HepG2 (cell line): ENCODE data around the gene CBX2. TPM values are rescaled to one million over a fixed set of nuclear protein-coding genes. Genes with fewer than 3 reads are reported as not detected.
A peak's percentile ranks its signal among the peaks of the same experiment; 100 is the strongest.

Source experiments
- ATAC-seq: fragments of 200-7000 bp; cut with Tn5 transposase; 3 replicates; pipeline ENCODE4 v1.9.1; 2020; ENCODE audit warnings: mild to moderate bottlenecking, moderate library complexity
- BruUV-seq: library from RNA; stranded (reverse); fragments of 400-500 nt; replicated peaks from 2 replicates; lab custom pipeline; 2021; lab: Mats Ljungman, UMichigan
- CTCF ChIA-PET: fragments of 300-600 bp; formaldehyde crosslinking; extraction: SDS; loops from one replicate; lab custom pipeline; 2021; ENCODE audit warnings: low total read pairs, inconsistent platforms, low intra/inter-chr PET ratio; lab: Yijun Ruan, JAX
- POLR2A ChIA-PET: fragments of 350-600 bp; sonication (Branson Sonifier 250); formaldehyde crosslinking; loops from one replicate; lab custom pipeline; 2020; ENCODE audit warnings: antibody characterized with exemption, inconsistent platforms; lab: Yijun Ruan, JAX
- DNase-seq: peaks from one replicate; pipeline ENCODE4 v3.0.0-alpha.2; 2015; ENCODE audit warnings: low spot score
- FAIRE-seq: peaks from 3 replicates; lab custom pipeline; 2011; peaks lifted over from hg19 to GRCh38; lab: Jason Lieb, UNC
- H2AFZ ChIP-seq: one replicate; pipeline ENCODE4 v1.6.1; 2011; ENCODE audit warnings: low read length, inconsistent platforms
- H3K27ac ChIP-seq: fragments of 300-600 bp; 3 replicates; pipeline ENCODE4 v1.8.0; 2011; ENCODE audit warnings: mixed run types, mild to moderate bottlenecking, mixed read lengths, low read length, inconsistent platforms; ENCODE audit not compliant: insufficient read depth; ENCODE audit errors: extremely low read length
- H3K27me3 ChIP-seq, 2 experiments: fragments of 200-600 bp in 1 of 2; 2 replicates in 1 of 2; 3 replicates in 1 of 2; pipeline versions ENCODE4 v1.6.0 to v1.8.0; 2011; ENCODE audit warnings: low read length in 2 of 2, mild to moderate bottlenecking in 2 of 2, moderate library complexity in 2 of 2, inconsistent platforms in 1 of 2; ENCODE audit not compliant: insufficient read depth in 2 of 2, control insufficient read depth in 1 of 2
- H3K36me3 ChIP-seq, 2 experiments: fragments of 200-600 bp in 1 of 2; replicated peaks in 1 of 2; 2 replicates in 1 of 2; 3 replicates in 1 of 2; pipeline versions ENCODE4 v1.5.1 to v1.8.0; 2011; ENCODE audit warnings: low read length in 2 of 2, inconsistent platforms in 1 of 2; ENCODE audit not compliant: insufficient read depth in 2 of 2, control insufficient read depth in 1 of 2
- H3K4me1 ChIP-seq: 2 replicates; pipeline ENCODE4 v1.5.1; 2012; ENCODE audit warnings: low read length, inconsistent platforms; ENCODE audit not compliant: insufficient read depth
- H3K4me2 ChIP-seq: 2 replicates; pipeline ENCODE4 v1.6.0; 2011; ENCODE audit warnings: low read depth, low read length, inconsistent platforms
- H3K4me3 ChIP-seq, 3 experiments: fragments of 200-600 bp in 1 of 3; sonication (generic), shearing (Covaris generic) in 1 of 3; replicated peaks in 1 of 3; 2 replicates each; pipeline ENCODE4 v1.5.1; 2011 to 2016; ENCODE audit warnings: low read length in 3 of 3, inconsistent platforms in 2 of 3, low read depth in 2 of 3, mild to moderate bottlenecking in 2 of 3, control low read depth in 1 of 3, mixed read lengths in 1 of 3; ENCODE audit not compliant: insufficient read depth in 1 of 3
- H3K79me2 ChIP-seq: one replicate; pipeline ENCODE4 v1.6.1; 2011; ENCODE audit warnings: low read length, inconsistent platforms; ENCODE audit not compliant: insufficient read depth
- H3K9ac ChIP-seq: 2 replicates; pipeline ENCODE4 v1.6.0; 2011; ENCODE audit warnings: mild to moderate bottlenecking, low read depth, low read length, inconsistent platforms; ENCODE audit not compliant: insufficient read depth
- H3K9me3 ChIP-seq: 2 replicates; pipeline ENCODE4 v1.5.1; 2012; ENCODE audit warnings: mild to moderate bottlenecking, low read length
- H4K20me1 ChIP-seq: 2 replicates; pipeline ENCODE4 v1.6.0; 2011; ENCODE audit warnings: inconsistent platforms, mild to moderate bottlenecking, low read length, moderate library complexity; ENCODE audit not compliant: insufficient read depth
- CEBPB ChIP-seq: IDR thresholded peaks from 2 replicates; pipeline ENCODE4 v1.6.1; 2011; ENCODE audit warnings: low read depth, low read length, improper control_type of control experiment, borderline replicate concordance
- EHMT2 ChIP-seq: fragments of 200-600 bp; sonication (generic); IDR thresholded peaks from 2 replicates; pipeline ENCODE4 v1.7.0; 2017; ENCODE audit warnings: antibody characterized with exemption, low read depth, low read length, borderline replicate concordance
- GATAD2A ChIP-seq: IDR thresholded peaks from 2 replicates; pipeline ENCODE4 v1.6.1; 2016
- PAF1 ChIP-seq: IDR thresholded peaks from 2 replicates; pipeline ENCODE4 v1.6.1; 2016; ENCODE audit warnings: missing genetic modification reagents, missing compliant biosample characterization
- SOX6 ChIP-seq, 2 experiments: fragments of 450-650 bp in 1 of 2; sonication (generic) in 1 of 2; formaldehyde crosslinking in 1 of 2; IDR thresholded peaks; 2 replicates each; pipeline versions ENCODE4 v1.4.0 to v1.6.1; 2017 to 2020; ENCODE audit warnings: antibody characterized with exemption in 1 of 2, mild to moderate bottlenecking in 1 of 2, missing genetic modification reagents in 1 of 2
- SP1 ChIP-seq, 2 experiments: fragments of 450-650 bp in 1 of 2; sonication (generic) in 1 of 2; formaldehyde crosslinking in 1 of 2; IDR thresholded peaks; 2 replicates each; pipeline versions ENCODE4 v1.4.0 to v1.6.1; 2016 to 2020; ENCODE audit warnings: missing genetic modification reagents in 1 of 2
- SP140L ChIP-seq: sonication (generic); formaldehyde crosslinking; IDR thresholded peaks from 2 replicates; pipeline ENCODE4 v1.4.0; 2020; ENCODE audit warnings: missing genetic modification reagents, borderline replicate concordance
- SRSF1 ChIP-seq: fragments of 200-400 bp; formaldehyde crosslinking; optimal IDR thresholded peaks from 2 replicates; pipeline ENCODE3; 2017; ENCODE audit warnings: mild to moderate bottlenecking, low read depth, low read length, moderate library complexity
- TAF15 ChIP-seq: fragments of 200-400 bp; formaldehyde crosslinking; IDR thresholded peaks from one replicate; pipeline ENCODE4 v1.6.1; 2018; ENCODE audit warnings: mild to moderate bottlenecking, low read depth, low read length; ENCODE audit not compliant: poor library complexity, severe bottlenecking
- TEAD3 ChIP-seq: optimal IDR thresholded peaks from 2 replicates; pipeline ENCODE3; 2016; ENCODE audit warnings: borderline replicate concordance
- ZKSCAN8 ChIP-seq: IDR thresholded peaks from 2 replicates; pipeline ENCODE4 v1.6.1; 2016; ENCODE audit warnings: borderline replicate concordance, missing genetic modification reagents, missing compliant biosample characterization
- ZNF430 ChIP-seq: sonication (generic); formaldehyde crosslinking; IDR thresholded peaks from 2 replicates; pipeline ENCODE4 v1.9.0; 2021; ENCODE audit warnings: mild to moderate bottlenecking, missing genetic modification reagents
- ZNF44 ChIP-seq: sonication (generic); formaldehyde crosslinking; IDR thresholded peaks from 2 replicates; pipeline ENCODE4 v1.5.1; 2020; ENCODE audit warnings: mild to moderate bottlenecking, missing genetic modification reagents
- ZNF605 ChIP-seq: sonication (generic); formaldehyde crosslinking; IDR thresholded peaks from 2 replicates; pipeline ENCODE4 v1.8.0; 2022; ENCODE audit warnings: mild to moderate bottlenecking, missing genetic modification reagents
- ZNF781 ChIP-seq: sonication (generic); formaldehyde crosslinking; IDR thresholded peaks from 2 replicates; pipeline ENCODE4 v1.5.1; 2020; ENCODE audit warnings: borderline replicate concordance, mild to moderate bottlenecking, missing genetic modification reagents; ENCODE audit errors: not compliant biosample characterization
- WGBS: methylation state at CpG from one replicate; pipeline ENCODE4 v1.1.6; 2017; ENCODE audit warnings: low lambda C conversion rate; 5-methylcytosine and 5-hydroxymethylcytosine counted together
- in situ Hi-C: cut with HindIII; loops from 2 replicates; pipeline ENCODE4 v1.10.0; 2017; ENCODE audit warnings: low pct_unique_long_range_greater_than_20kb; ENCODE audit not compliant: extremely low pct_ligation_motif_present
- intact Hi-C: fragments of 100-400 bp; cut with micrococcal nuclease; formaldehyde crosslinking; loops from one replicate; pipeline ENCODE4 v1.10.0; 2022; ENCODE audit not compliant: unreplicated experiment
- polyA plus RNA-seq, 8 experiments: library from polyadenylated mRNA; depleted of rRNA in 3 of 8; stranded (reverse) in 7 of 8; unstranded in 1 of 8; fragments of >200 nt; fragmentation: Illumina TruSeq in 4 of 8; extraction: Trizol in 4 of 8; gene quantifications; 2 replicates each; pipeline versions ENCODE4 v1.2.1 to v1.2.3, GENCODE V29; 2011 to 2016; ENCODE audit warnings: low read depth in 4 of 8, missing spikeins in 1 of 8, mixed read lengths in 1 of 8; ENCODE audit not compliant: insufficient read depth in 1 of 8
- total RNA-seq, 5 experiments: library from RNA; depleted of rRNA; stranded (reverse); fragments of >200 nt; fragmentation: Illumina TruSeq; extraction: Trizol; gene quantifications; 2 replicates each; pipeline ENCODE4 v1.2.3, GENCODE V29; 2016; ENCODE audit warnings: low read depth in 1 of 5
- TF ChIP-seq, protein P1 (sequence below): IDR thresholded peaks from 2 replicates; pipeline ENCODE4 v1.6.1; 2012; ENCODE audit warnings: inconsistent platforms
- TF ChIP-seq, protein P2 (sequence below): IDR thresholded peaks from 2 replicates; pipeline ENCODE4 v1.6.1; 2018; ENCODE audit warnings: missing genetic modification reagents, mild to moderate bottlenecking, missing compliant biosample characterization

CBX2 gene
- total and polyA plus RNA-seq, 2 of the 13 experiments (the other 11 are each of a cell fraction or from before 2014, with no cell fraction given) = 14.5 to 31.1 TPM

DNA sequence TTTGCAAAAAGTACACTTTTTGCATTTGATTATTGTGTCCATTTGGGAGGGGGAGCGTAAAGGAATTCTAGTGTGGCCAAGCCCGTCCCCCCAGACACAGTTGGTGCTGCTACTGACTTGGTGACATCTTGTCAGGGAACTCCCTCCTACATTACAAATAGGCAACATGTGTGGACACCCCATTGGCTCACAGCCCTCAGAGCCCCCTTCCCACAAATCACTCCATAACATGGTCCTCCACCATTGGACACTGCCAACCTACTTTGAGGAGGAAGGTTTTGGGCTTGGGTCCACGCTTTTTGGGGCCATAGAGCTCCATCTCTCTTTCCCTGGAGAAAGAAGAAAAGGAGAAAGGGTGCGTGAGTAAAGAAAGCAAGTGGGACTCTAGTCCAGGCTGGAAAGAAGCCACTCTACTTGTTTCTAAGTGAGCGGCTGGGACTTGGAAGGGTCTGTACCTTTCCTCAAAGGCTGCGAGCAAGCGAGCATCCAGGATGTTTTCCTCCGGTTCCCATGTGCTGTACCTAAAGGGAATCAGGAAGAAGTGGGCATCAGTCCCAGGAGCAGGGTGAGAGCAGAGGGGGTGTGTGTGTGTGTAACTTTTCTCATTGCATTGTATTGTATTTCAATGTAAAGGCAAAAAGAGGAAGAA is 18.0 kb downstream of the CBX2 start:
- Histone ChIP-seq H3K36me3 (peaks cover 5 to 9% of the 10 kb centered on the region in 2 experiments; a peak in 4 of 5 replicates), H3K9ac (peak overlapping the region; percentile 96), H2AFZ (no peak overlapping the region), H3K27me3 (peaks cover 27 to 49% of the 10 kb centered on the region in 2 experiments), H3K27ac (peak overlapping the region; percentile 87), H4K20me1 (no peaks in the 10 kb centered on the region), H3K4me1 (peaks cover 67% of the 10 kb centered on the region), H3K4me3 (peak overlapping the region; percentile 85 to 94 (median 86)), H3K79me2 (peaks cover 10% of the 10 kb centered on the region), H3K9me3 (no peaks in the 10 kb centered on the region), H3K4me2 (peak overlapping the region; percentile 99)
- ChIA-PET CTCF (no interaction called here), POLR2A (interaction anchor here (1.3 to 4.7 kb wide), 13 partner anchors 12 to 196 kb away, joined by 3 to 98 read pairs (median 13); partner anchors contain the start of genes CBX2 and CBX4)
- intact Hi-C loops (loop anchor here (2.0 to 5.0 kb wide), 3 partner anchors 41 to 197 kb away; partner anchors contain the start of gene CBX4), in situ Hi-C loops (no loop called here)
- ATAC-seq (no peak), FAIRE-seq (peak; percentile 4), DNase-seq (no peak)
- BruUV-seq = TSS peak; percentile 87
- TF ChIP-seq, protein P1, sequence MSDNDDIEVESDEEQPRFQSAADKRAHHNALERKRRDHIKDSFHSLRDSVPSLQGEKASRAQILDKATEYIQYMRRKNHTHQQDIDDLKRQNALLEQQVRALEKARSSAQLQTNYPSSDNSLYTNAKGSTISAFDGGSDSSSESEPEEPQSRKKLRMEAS = 0 out of 2 replicates have a peak, but pooled peaks have one; percentile 5
- TF ChIP-seq SOX6 (IDR thresholded peaks at IDR 0.05) = no peak
- TF ChIP-seq SOX6 (CRISPR knock-in tag; IDR thresholded peaks at IDR 0.05) = no peak
- 0 out of 2 replicates have a peak, but pooled peaks have one; percentile 8 for TF ChIP-seq ZKSCAN8 (CRISPR knock-in tag)
- peak; percentile 67; the same call in 1 of the 2 replicates for TF ChIP-seq ZNF605
- no peak for TF ChIP-seq SP1 (IDR thresholded peaks at IDR 0.05)
- TF ChIP-seq SP1 (CRISPR knock-in tag; IDR thresholded peaks at IDR 0.05) = 0 out of 2 replicates have a peak, but pooled peaks have one; percentile 10
- 86% methylated on average over 8 of the region's 8 CpGs for WGBS

DNA sequence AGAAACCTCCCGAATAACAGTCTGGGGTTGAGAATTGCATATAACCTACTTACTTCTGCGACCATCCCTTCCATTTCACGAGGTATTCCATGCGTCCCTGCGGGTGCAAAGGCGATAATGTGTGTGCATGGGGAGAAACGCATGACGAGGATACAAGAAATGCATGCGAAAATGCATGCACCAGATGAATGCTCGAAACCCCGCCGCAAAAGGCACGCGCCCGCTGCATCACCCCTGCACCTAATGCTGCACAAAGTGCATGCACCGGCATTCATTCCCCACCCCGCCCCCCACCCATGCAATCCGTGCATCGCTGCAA is 18.5 kb downstream of the CBX2 start:
- DNase-seq (no peak), ATAC-seq (no peak), FAIRE-seq (no peak)
- ChIA-PET POLR2A (interaction anchor here (0.9 to 4.7 kb wide), 31 partner anchors 9 to 770 kb away, joined by 3 to 98 read pairs (median 8); partner anchors contain the start of genes CBX2 and CBX4), CTCF (no interaction called here)
- no peaks in the 10 kb centered on the region for H4K20me1 ChIP-seq
- no TSS peak for BruUV-seq
- 2% methylated on average over 15 of the region's 19 CpGs for WGBS
- H3K9me3 ChIP-seq = no peaks in the 10 kb centered on the region
- peak overlapping the region; percentile 99 for H3K4me2 ChIP-seq
- H2AFZ ChIP-seq = no peak overlapping the region
- H3K4me3 ChIP-seq = peak overlapping the region; percentile 85 to 94 (median 86)
- intact Hi-C loops = loop anchor here (2.0 to 5.0 kb wide), 3 partner anchors 41 to 196 kb away; partner anchors contain the start of gene CBX4
- H3K9ac ChIP-seq = peak overlapping the region; percentile 96
- peaks cover 28 to 49% of the 10 kb centered on the region in 2 experiments for H3K27me3 ChIP-seq
- peaks cover 5 to 9% of the 10 kb centered on the region in 2 experiments; a peak in 4 of 5 replicates for H3K36me3 ChIP-seq
- H3K27ac ChIP-seq = peak overlapping the region; percentile 87
- H3K4me1 ChIP-seq = peaks cover 67% of the 10 kb centered on the region
- H3K79me2 ChIP-seq = peaks cover 10% of the 10 kb centered on the region
- in situ Hi-C loops = no loop called here
- TF ChIP-seq GATAD2A (CRISPR knock-in tag) = no peak
- no peak for TF ChIP-seq ZNF781 (CRISPR knock-in tag)
- TF ChIP-seq, protein P2, sequence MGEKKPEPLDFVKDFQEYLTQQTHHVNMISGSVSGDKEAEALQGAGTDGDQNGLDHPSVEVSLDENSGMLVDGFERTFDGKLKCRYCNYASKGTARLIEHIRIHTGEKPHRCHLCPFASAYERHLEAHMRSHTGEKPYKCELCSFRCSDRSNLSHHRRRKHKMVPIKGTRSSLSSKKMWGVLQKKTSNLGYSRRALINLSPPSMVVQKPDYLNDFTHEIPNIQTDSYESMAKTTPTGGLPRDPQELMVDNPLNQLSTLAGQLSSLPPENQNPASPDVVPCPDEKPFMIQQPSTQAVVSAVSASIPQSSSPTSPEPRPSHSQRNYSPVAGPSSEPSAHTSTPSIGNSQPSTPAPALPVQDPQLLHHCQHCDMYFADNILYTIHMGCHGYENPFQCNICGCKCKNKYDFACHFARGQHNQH (CRISPR knock-in tag) = no peak
- peak; percentile 46 for TF ChIP-seq SRSF1
- no peak for TF ChIP-seq EHMT2
- TF ChIP-seq PAF1 (CRISPR knock-in tag) = no peak
- no peak for TF ChIP-seq SP140L (CRISPR knock-in tag)
- TF ChIP-seq TEAD3 = no peak
- TF ChIP-seq TAF15 = peak; percentile 70
- TF ChIP-seq ZNF44 (CRISPR knock-in tag) = 0 out of 2 replicates have a peak, but pooled peaks have one; percentile 34
- TF ChIP-seq ZNF430 (CRISPR knock-in tag) = 0 out of 2 replicates have a peak, but pooled peaks have one; percentile 54
- TF ChIP-seq CEBPB = no peak
